Measurements from ENCODE around the gene ECE1. TPM values are rescaled to one million over a fixed set of nuclear protein-coding genes. Genes with fewer than 3 reads are reported as not detected.

Gene ECE1
- total RNA-seq, 1 donor from 2014 or later, result 15.2 TPM

DNA sequence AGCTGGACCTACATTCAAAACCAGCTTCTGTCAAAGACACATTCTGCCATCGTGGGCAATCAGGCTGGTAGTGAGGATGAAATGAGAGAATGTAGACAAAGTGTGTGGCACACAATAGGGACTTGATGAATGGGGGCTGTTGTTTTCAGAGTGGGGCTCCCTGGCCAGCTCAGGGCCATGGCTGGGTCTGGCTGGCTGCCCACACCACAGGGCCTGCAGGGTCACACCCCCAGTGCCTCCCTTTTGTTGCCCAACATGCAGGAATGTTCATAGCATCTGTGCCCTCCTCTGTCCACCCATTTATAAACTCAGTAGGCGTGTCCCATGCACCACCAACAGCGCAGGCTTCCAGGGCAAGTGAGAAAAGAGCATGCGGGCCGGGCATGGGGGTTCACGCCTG lies 20.8 kb upstream of the ECE1 start:
- Mint-ChIP-seq H3K4me3 (no peak overlapping the region), H3K27ac (peak overlapping the region; percentile 76), H3K4me1 (peaks cover 65% of the 10 kb centered on the region), H3K36me3 (no peaks in the 10 kb centered on the region), H3K9me3 (no peaks in the 10 kb centered on the region), H3K27me3 (ENCODE audit: insufficient read depth, low read depth) (peaks cover 3% of the 10 kb centered on the region)
- H3K4me2 ChIP-seq, result no peak overlapping the region
- no peaks in the 10 kb centered on the region for H3K27me3 ChIP-seq
- no peaks in the 10 kb centered on the region for H3K79me2 ChIP-seq (ENCODE audit: low read depth)
- H3K36me3 ChIP-seq, result no peaks in the 10 kb centered on the region
- no peaks in the 10 kb centered on the region for H3K9me3 ChIP-seq (ENCODE audit: low read depth)
- peaks cover 21% of the 10 kb centered on the region for H4K20me1 ChIP-seq (ENCODE audit: low read depth)
- peaks cover 47% of the 10 kb centered on the region for H3K4me1 ChIP-seq
- TF ChIP-seq EZH2phosphoT487 (IDR thresholded peaks at IDR 0.05) (no peak), CTCF (IDR thresholded peaks at IDR 0.05) (no peak), EZH2 (IDR thresholded peaks at IDR 0.05) (no peak)
- H3F3A ChIP-seq (ENCODE audit: low read depth), result peaks cover 34% of the 10 kb centered on the region
- no peak overlapping the region for H3K4me3 ChIP-seq
- DNase-seq (ENCODE audit: low spot score), result no peak
- no peak overlapping the region for H2AFZ ChIP-seq (replicated peaks)
- H3K27ac ChIP-seq, result no peak overlapping the region
- H3K9ac ChIP-seq, result no peak overlapping the region

- peaks cover 14% of the 10 kb centered on the region for H4K20me1 ChIP-seq (ENCODE audit: low read depth)
- H3K27ac Mint-ChIP-seq, result peak overlapping the region; percentile 33
These were observed 18.8 kb upstream of the ECE1 start for GRCh38 chr1:21308847-21309652.

GRCh38 chr1:21308330-21308729 lies 18.1 kb upstream of the ECE1 start:
- peaks cover 27% of the 10 kb centered on the region for H3F3A ChIP-seq (ENCODE audit: low read depth)
- no peak overlapping the region for H3K4me3 ChIP-seq
- H4K20me1 ChIP-seq (ENCODE audit: low read depth), result peaks cover 9% of the 10 kb centered on the region
- no peaks in the 10 kb centered on the region for H3K36me3 ChIP-seq
- DNase-seq (ENCODE audit: low spot score), result no peak
- H2AFZ ChIP-seq (replicated peaks), result no peak overlapping the region
- no peaks in the 10 kb centered on the region for H3K9me3 ChIP-seq (ENCODE audit: low read depth)
- H3K9ac ChIP-seq, result no peak overlapping the region
- H3K4me1 ChIP-seq, result peaks cover 32% of the 10 kb centered on the region
- H3K79me2 ChIP-seq (ENCODE audit: low read depth), result no peaks in the 10 kb centered on the region
- H3K27ac ChIP-seq, result no peak overlapping the region
- Mint-ChIP-seq H3K9me3 (no peaks in the 10 kb centered on the region), H3K36me3 (no peaks in the 10 kb centered on the region), H3K27me3 (ENCODE audit: insufficient read depth, low read depth) (no peaks in the 10 kb centered on the region), H3K4me1 (peaks cover 65% of the 10 kb centered on the region), H3K4me3 (no peak overlapping the region), H3K27ac (peak overlapping the region; percentile 84)
- no peaks in the 10 kb centered on the region for H3K27me3 ChIP-seq
- peak overlapping the region; percentile 14 for H3K4me2 ChIP-seq
- TF ChIP-seq CTCF (IDR thresholded peaks at IDR 0.05), result no peak

More at GRCh38 chr1:21308847-21309652, 18.8 kb upstream of the ECE1 start:
- Histone ChIP-seq H2AFZ (replicated peaks) (no peak overlapping the region), H3K4me2 (peak overlapping the region; percentile 14), H3K79me2 (ENCODE audit: low read depth) (no peaks in the 10 kb centered on the region), H3K9me3 (ENCODE audit: low read depth) (no peaks in the 10 kb centered on the region), H3F3A (ENCODE audit: low read depth) (peaks cover 31% of the 10 kb centered on the region), H3K4me1 (peaks cover 35% of the 10 kb centered on the region), H3K27ac (no peak overlapping the region), H3K4me3 (no peak overlapping the region), H3K36me3 (no peaks in the 10 kb centered on the region), H3K9ac (no peak overlapping the region), H3K27me3 (no peaks in the 10 kb centered on the region)
- Mint-ChIP-seq H3K27me3 (ENCODE audit: insufficient read depth, low read depth) (peaks cover 3% of the 10 kb centered on the region), H3K4me3 (peak overlapping the region; percentile 52), H3K36me3 (no peaks in the 10 kb centered on the region), H3K4me1 (peaks cover 72% of the 10 kb centered on the region), H3K9me3 (no peaks in the 10 kb centered on the region)
- DNase-seq (ENCODE audit: low spot score), result peak; percentile 52
- TF ChIP-seq CTCF (IDR thresholded peaks at IDR 0.05) (no peak), EZH2phosphoT487 (IDR thresholded peaks at IDR 0.05) (no peak), EZH2 (IDR thresholded peaks at IDR 0.05) (no peak)
